HEK293 (cell line): ENCODE data around the gene KRTAP10-1.

Source experiments
- CTCF ChIP-seq: fragments of 450-650 bp; formaldehyde crosslinking; IDR thresholded peaks from 2 replicates; pipeline ENCODE4 v1.5.1; 2016; ENCODE audit warnings: missing biosample characterization, missing genetic modification characterization
- ZNF473 ChIP-seq: fragments of 450-650 bp; formaldehyde crosslinking; IDR thresholded peaks from 2 replicates; pipeline ENCODE4 v1.5.1; 2017; ENCODE audit warnings: missing biosample characterization, missing genetic modification characterization

GRCh38 chr21:44522753-44523204 is 17.2 kb downstream of the KRTAP10-1 start:
- TF ChIP-seq CTCF (tag by site-specific recombination) (no peak), ZNF473 (tag by site-specific recombination) (no peak)
